Activated CD8-positive, alpha-beta memory T cell treated with anti-CD3 and anti-CD28 coated beads for 36 hours (primary cell): Measurements from ENCODE around the gene ARID5B. TPM values are rescaled to one million over a fixed set of nuclear protein-coding genes. Genes with fewer than 3 reads are reported as not detected.

Experiments
- CTCF ChIA-PET: fragments of 350-600 bp; sonication (Branson Sonifier 250); formaldehyde crosslinking; loops from one replicate; lab custom pipeline; 2021; ENCODE audit warnings: antibody characterized with exemption; lab: Charles Lee
- POLR2A ChIA-PET: fragments of 350-600 bp; sonication (Branson Sonifier 250); formaldehyde crosslinking; loops from one replicate; lab custom pipeline; 2021; ENCODE audit warnings: antibody characterized with exemption; lab: Charles Lee
- total RNA-seq, 2 experiments: library from RNA; stranded (reverse); gene quantifications; one replicate each; pipeline ENCODE4 v1.2.3, GENCODE V29; 2021

The ARID5B gene
- total RNA-seq, 2 experiments from 2014 or later, result 33.1 to 33.4 TPM

- ChIA-PET POLR2A (interaction anchor here (0.7 to 1.7 kb wide), 5 partner anchors 8 to 151 kb away, joined by 4 to 7 read pairs (median 6); no protein-coding TSS in a partner anchor), CTCF (interaction anchor here (0.7 to 1.5 kb wide), 5 partner anchors 15 to 194 kb away, joined by 3 to 6 read pairs (median 3); partner anchors contain the start of gene ARID5B)
Measured at GRCh38 chr10:62053860-62054259, 152.4 kb downstream of the ARID5B start.

- ChIA-PET POLR2A (interaction anchor here (0.5 to 1.7 kb wide), 6 partner anchors 8 to 152 kb away, joined by 3 to 7 read pairs (median 6); no protein-coding TSS in a partner anchor), CTCF (interaction anchor here (0.7 to 1.5 kb wide), 5 partner anchors 15 to 193 kb away, joined by 3 to 6 read pairs (median 3); partner anchors contain the start of gene ARID5B)
Measured at GRCh38 chr10:62054408-62054807, 152.9 kb downstream of the ARID5B start.

- CTCF ChIA-PET, result interaction anchor here (0.7 to 1.5 kb wide), 3 partner anchors 16 to 190 kb away, joined by 3 to 6 read pairs (median 4); partner anchors contain the start of gene ARID5B
- POLR2A ChIA-PET, result interaction anchor here (0.5 to 1.6 kb wide), 4 partner anchors 9 to 131 kb away, joined by 3 to 6 read pairs (median 4); no protein-coding TSS in a partner anchor
Measured at GRCh38 chr10:62054830-62055229, 153.3 kb downstream of the ARID5B start.

- CTCF ChIA-PET, result interaction anchor here (1.0 to 1.5 kb wide), 2 partner anchors 10 to 189 kb away, joined by 3 to 4 read pairs; no protein-coding TSS in a partner anchor
- POLR2A ChIA-PET, result interaction anchor here (0.9 kb wide), 1 partner anchor 130 kb away, joined by 3 read pairs; no protein-coding TSS in a partner anchor
Measured at GRCh38 chr10:62056219-62056618, 154.7 kb downstream of the ARID5B start.

DNA sequence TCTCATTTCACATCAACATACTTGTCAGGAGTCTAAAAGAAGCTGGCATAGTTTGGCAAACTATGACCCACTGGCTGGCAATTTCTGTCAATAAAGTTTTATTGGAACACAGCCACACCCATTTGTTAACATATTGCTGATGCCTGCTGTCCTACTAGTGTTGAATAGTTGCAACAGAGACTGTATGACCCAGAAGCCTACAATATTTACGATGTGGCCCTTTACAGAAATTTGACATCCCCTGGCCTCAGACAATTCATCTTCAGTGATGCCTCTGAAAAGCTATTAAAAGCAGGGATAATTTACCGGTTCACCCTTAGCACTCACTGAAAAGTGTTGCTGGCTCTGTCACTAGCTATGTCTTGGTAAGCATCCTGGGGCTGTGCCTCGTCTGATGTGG is 155.2 kb downstream of the ARID5B start:
- CTCF ChIA-PET, result interaction anchor here (1.0 to 1.5 kb wide), 2 partner anchors 10 to 188 kb away, joined by 3 to 4 read pairs; no protein-coding TSS in a partner anchor

GRCh38 chr10:62057359-62057758 is 155.9 kb downstream of the ARID5B start:
- ChIA-PET CTCF (no interaction called here), POLR2A (no interaction called here)

More for the DNA sequence above, 155.2 kb downstream of the ARID5B start:
- POLR2A ChIA-PET, result interaction anchor here (0.9 kb wide), 1 partner anchor 129 kb away, joined by 3 read pairs; no protein-coding TSS in a partner anchor

GRCh38 chr10:62057850-62058249 is 156.4 kb downstream of the ARID5B start:
- ChIA-PET CTCF (no interaction called here), POLR2A (no interaction called here)

- ChIA-PET POLR2A (interaction anchor here (0.5 to 1.5 kb wide), 2 partner anchors 9 to 25 kb away, joined by 5 to 6 read pairs; no protein-coding TSS in a partner anchor), CTCF (no interaction called here)
Measured at GRCh38 chr10:62058476-62058875, 157.0 kb downstream of the ARID5B start.

GRCh38 chr10:62058896-62059216 is 157.4 kb downstream of the ARID5B start:
- CTCF ChIA-PET, result no interaction called here
- POLR2A ChIA-PET, result interaction anchor here (0.5 to 1.5 kb wide), 2 partner anchors 10 to 24 kb away, joined by 5 to 6 read pairs; no protein-coding TSS in a partner anchor

DNA sequence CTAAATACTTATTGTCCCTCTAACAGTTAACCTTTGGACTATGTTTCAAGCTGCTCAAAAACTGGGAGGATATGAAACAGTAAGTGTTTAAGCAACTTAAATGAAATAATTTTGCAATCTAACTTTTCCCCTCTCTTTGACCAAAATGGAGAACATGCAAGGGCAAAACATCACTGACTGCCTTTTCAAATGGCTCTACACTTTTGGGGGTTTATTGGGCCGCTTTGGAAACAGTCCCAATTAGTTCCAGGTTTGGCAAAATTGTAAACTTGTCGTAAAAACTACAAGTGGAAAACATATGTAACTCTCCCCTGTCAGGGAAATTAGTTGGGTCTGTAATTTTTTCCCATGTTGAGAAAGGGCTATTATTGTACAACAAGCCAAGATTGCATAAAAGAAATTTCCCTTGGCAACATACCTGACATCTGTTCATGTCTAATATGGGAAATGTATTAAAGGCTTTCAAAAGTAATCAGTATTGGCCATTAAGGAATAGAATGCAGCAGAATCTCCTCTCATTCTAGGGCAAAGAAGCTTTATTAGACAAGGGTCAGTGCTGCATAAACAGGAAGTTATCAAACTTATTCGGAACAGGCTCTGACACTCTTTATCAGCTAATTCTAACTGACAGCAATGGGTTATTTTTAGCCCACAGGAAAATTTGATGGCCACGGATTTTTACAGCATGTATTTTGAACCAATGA is 157.9 kb downstream of the ARID5B start:
- POLR2A ChIA-PET, result interaction anchor here (1.5 kb wide), 1 partner anchor 10 kb away, joined by 5 read pairs; no protein-coding TSS in a partner anchor
- CTCF ChIA-PET, result interaction anchor here (1.1 kb wide), 1 partner anchor 15 kb away, joined by 3 read pairs; no protein-coding TSS in a partner anchor

DNA sequence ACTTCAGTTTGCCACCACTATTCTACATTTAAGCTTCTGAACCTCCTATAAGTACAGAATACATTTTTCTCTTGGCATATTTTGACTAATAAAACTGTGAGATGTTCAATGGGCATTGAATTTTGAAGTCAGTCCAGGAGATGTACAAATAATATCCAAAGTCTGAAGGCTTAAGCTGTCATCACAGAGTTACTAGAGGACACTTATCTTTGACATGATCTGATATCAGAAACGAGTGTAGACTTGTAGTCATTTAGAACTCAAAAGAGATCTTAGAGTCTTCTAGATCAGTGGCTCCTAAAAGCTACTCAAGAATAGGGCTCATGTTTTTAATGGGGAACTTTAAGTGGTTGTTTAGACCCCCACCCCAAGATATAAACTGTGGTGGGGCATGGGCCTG is 160.5 kb downstream of the ARID5B start:
- CTCF ChIA-PET, result interaction anchor here (0.7 to 0.9 kb wide), 2 partner anchors 11 to 74 kb away, joined by 3 read pairs; no protein-coding TSS in a partner anchor
- POLR2A ChIA-PET, result interaction anchor here (0.9 to 2.6 kb wide), 5 partner anchors 9 to 73 kb away, joined by 3 to 8 read pairs (median 3); no protein-coding TSS in a partner anchor

DNA sequence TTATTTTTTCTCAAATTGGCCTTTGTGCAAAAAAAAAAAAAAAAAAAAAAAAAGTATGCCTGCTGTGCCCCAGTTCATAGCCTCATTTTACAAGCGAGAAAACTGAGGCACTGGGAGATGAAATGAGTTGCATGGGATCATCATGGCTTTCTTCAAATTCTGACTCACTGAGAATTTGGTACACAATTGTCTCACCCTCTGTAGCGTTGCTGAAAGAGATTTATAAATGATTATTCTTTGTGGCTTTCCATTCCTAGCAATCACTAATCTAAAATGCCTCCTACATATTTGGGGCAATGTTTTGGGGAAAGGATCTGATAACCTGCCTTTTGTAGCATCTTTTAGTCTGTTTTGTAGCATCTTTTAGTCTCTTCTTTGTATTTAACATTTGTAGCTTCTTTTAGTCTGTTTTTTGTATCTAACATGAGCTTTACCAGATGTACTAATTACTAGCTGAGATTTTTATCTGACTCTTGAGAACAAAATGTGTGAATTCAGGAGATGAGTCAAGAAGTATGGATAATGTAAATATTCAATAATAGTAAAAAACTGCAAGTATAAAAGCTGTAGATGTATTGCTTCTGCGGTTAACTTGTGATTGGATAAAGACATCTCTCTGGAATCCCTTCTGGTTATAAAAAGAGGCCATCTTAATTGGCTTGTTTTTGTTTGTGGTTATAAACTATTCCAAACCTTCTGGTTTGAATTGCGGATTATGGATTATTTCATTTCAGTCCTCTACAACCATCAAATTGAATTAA is 161.4 kb downstream of the ARID5B start:
- ChIA-PET POLR2A (interaction anchor here (0.5 to 2.6 kb wide), 8 partner anchors 9 to 160 kb away, joined by 3 to 8 read pairs (median 4); no protein-coding TSS in a partner anchor), CTCF (interaction anchor here (0.7 to 1.1 kb wide), 3 partner anchors 14 to 182 kb away, joined by 3 to 4 read pairs (median 3); no protein-coding TSS in a partner anchor)

GRCh38 chr10:62063795-62064472 is 162.4 kb downstream of the ARID5B start:
- POLR2A ChIA-PET, result interaction anchor here (0.6 to 1.8 kb wide), 4 partner anchors 10 to 164 kb away, joined by 3 to 6 read pairs (median 5); no protein-coding TSS in a partner anchor
- CTCF ChIA-PET, result interaction anchor here (0.9 kb wide), 1 partner anchor 181 kb away, joined by 3 read pairs; no protein-coding TSS in a partner anchor

DNA sequence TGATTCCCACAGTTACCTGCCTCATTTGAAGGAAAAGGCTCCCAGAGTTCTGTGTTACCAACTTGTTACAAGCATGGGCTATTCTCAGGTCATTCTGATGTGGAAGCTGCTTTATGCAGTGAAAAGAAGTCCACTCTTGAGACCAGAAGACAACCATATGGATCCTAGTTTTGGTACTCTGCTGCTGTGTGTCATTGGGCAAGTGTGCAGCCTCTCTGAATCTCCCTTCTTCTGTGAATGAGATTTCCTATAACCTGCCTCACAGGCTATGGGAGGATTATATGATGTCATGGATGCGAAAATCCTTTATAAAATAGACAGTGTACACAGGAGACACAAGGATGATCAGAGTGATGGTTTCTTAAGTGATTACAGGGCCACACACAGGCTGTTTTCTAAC is 166.1 kb downstream of the ARID5B start:
- ChIA-PET POLR2A (no interaction called here), CTCF (no interaction called here)

- CTCF ChIA-PET, result no interaction called here
Measured at GRCh38 chr10:62068464-62068863, 167.0 kb downstream of the ARID5B start.

GRCh38 chr10:62069452-62070178 is 168.1 kb downstream of the ARID5B start:
- CTCF ChIA-PET, result no interaction called here
- POLR2A ChIA-PET, result no interaction called here

More at GRCh38 chr10:62068464-62068863, 167.0 kb downstream of the ARID5B start:
- POLR2A ChIA-PET, result interaction anchor here (0.7 kb wide), 1 partner anchor 18 kb away, joined by 3 read pairs; no protein-coding TSS in a partner anchor

- POLR2A ChIA-PET, result no interaction called here
- CTCF ChIA-PET, result no interaction called here
Measured at GRCh38 chr10:62071846-62072281, 170.4 kb downstream of the ARID5B start.
